Thyroid gland (tissue), 4 donors: Measurements from ENCODE around the gene SLCO2A1. TPM values are rescaled to one million over a fixed set of nuclear protein-coding genes. Genes with fewer than 3 reads are reported as not detected.

Experiments used
- DNase-seq, 2 donors: peaks; one replicate each; pipeline ENCODE4 v3.0.0-alpha.2; 2019
- H3K27ac ChIP-seq, 3 donors: fragments of 200-600 bp; sonication (generic); 1 replicate in 2 of 3; 2 replicates in 1 of 3; pipeline ENCODE4 v1.5.1; 2016 to 2019; ENCODE audit warnings: mild to moderate bottlenecking in 1 of 3, moderate library complexity in 1 of 3
- H3K27me3 ChIP-seq: fragments of 200-600 bp; sonication (generic); one replicate; pipeline ENCODE4 v1.5.1; 2019
- H3K36me3 ChIP-seq, 2 donors: fragments of 200-600 bp; sonication (generic); one replicate each; pipeline ENCODE4 v1.5.1; 2016 to 2019
- H3K4me1 ChIP-seq, 2 donors: fragments of 200-600 bp; sonication (generic); one replicate each; pipeline ENCODE4 v1.5.1; 2017 to 2019
- H3K4me3 ChIP-seq, 3 donors: fragments of 200-600 bp; sonication (generic); replicated peaks in 1 of 3; 1 replicate in 2 of 3; 2 replicates in 1 of 3; pipeline ENCODE4 v1.5.1; 2016; ENCODE audit warnings: mild to moderate bottlenecking in 1 of 3
- H3K9me3 ChIP-seq: fragments of 200-600 bp; sonication (generic); one replicate; pipeline ENCODE4 v1.5.1; 2017
- CTCF ChIP-seq, 6 experiments: fragments of 200-600 bp in 3 of 6; fragments of 450-650 bp in 3 of 6; sonication (generic) in 3 of 6; IDR thresholded peaks; one replicate each; pipeline ENCODE4 v1.5.1; 2016 to 2019; ENCODE audit warnings: antibody characterized with exemption in 6 of 6, mild to moderate bottlenecking in 2 of 6, inconsistent platforms in 1 of 6, moderate library complexity in 1 of 6
- POLR2A ChIP-seq, 2 donors: fragments of 450-650 bp; IDR thresholded peaks; one replicate each; pipeline ENCODE4 v1.6.1; 2017; ENCODE audit warnings: antibody characterized with exemption in 2 of 2, mild to moderate bottlenecking in 2 of 2, moderate library complexity in 1 of 2
- WGBS, 2 donors: methylation state at CpG; one replicate each; pipeline ENCODE4 v1.1.5; 2017; 5-methylcytosine and 5-hydroxymethylcytosine counted together
- intact Hi-C: fragments of 100-400 bp; cut with DNase I; formaldehyde crosslinking; loops from one replicate; pipeline ENCODE4 v1.15.1; 2023
- total RNA-seq, 4 donors: library from RNA; depleted of rRNA; stranded (reverse); fragments of >200 nt; gene quantifications; one replicate each; pipeline ENCODE4 v1.2.3, GENCODE V29; 2016

The SLCO2A1 gene
- total RNA-seq, 4 donors from 2014 or later: 26.0 to 76.6 (median 41.0) TPM

GRCh38 chr3:133932009-133932408 lies 97.7 kb downstream of the SLCO2A1 start:
- no peaks in the 10 kb centered on the region for H3K9me3 ChIP-seq
- H3K27ac ChIP-seq: no peak overlapping the region
- H3K27me3 ChIP-seq: no peaks in the 10 kb centered on the region
- TF ChIP-seq POLR2A (IDR thresholded peaks at IDR 0.05): no peak
- no peak for TF ChIP-seq CTCF (IDR thresholded peaks at IDR 0.05)
- H3K4me3 ChIP-seq: no peak overlapping the region
- peaks cover 0 to 7% of the 10 kb centered on the region in 2 donors for H3K36me3 ChIP-seq
- intact Hi-C loops: loop anchor here (10.0 kb wide), 1 partner anchor 283 kb away; no protein-coding TSS in a partner anchor
- H3K4me1 ChIP-seq: peaks cover 0 to 6% of the 10 kb centered on the region in 2 donors
- 95 to 98% methylated on average over 6 of the region's 6 CpGs for WGBS, 2 donors
- DNase-seq: no peak

- H3K4me1 ChIP-seq: peaks cover 0 to 6% of the 10 kb centered on the region in 2 donors
- H3K9me3 ChIP-seq: no peaks in the 10 kb centered on the region
- H3K4me3 ChIP-seq: no peak overlapping the region
- TF ChIP-seq CTCF (IDR thresholded peaks at IDR 0.05) (no peak), POLR2A (IDR thresholded peaks at IDR 0.05) (no peak)
- no peaks in the 10 kb centered on the region for H3K36me3 ChIP-seq
- WGBS, 2 donors: 93 to 94% methylated on average over 8 of the region's 8 CpGs
- no peaks in the 10 kb centered on the region for H3K27me3 ChIP-seq
- H3K27ac ChIP-seq: no peak overlapping the region
- intact Hi-C loops: loop anchor here (10.0 kb wide), 1 partner anchor 284 kb away; no protein-coding TSS in a partner anchor
- DNase-seq: no peak
These were observed 98.6 kb downstream of the SLCO2A1 start for GRCh38 chr3:133931084-133931483.

GRCh38 chr3:133930341-133930933 lies 99.3 kb downstream of the SLCO2A1 start:
- no peaks in the 10 kb centered on the region for H3K27me3 ChIP-seq
- no peak overlapping the region for H3K27ac ChIP-seq
- 78 to 96% methylated on average over 1 of the region's 1 CpG for WGBS, 2 donors
- H3K36me3 ChIP-seq: no peaks in the 10 kb centered on the region
- H3K4me1 ChIP-seq: peaks cover 0 to 6% of the 10 kb centered on the region in 2 donors
- intact Hi-C loops: loop anchor here (10.0 kb wide), 1 partner anchor 284 kb away; no protein-coding TSS in a partner anchor
- no peaks in the 10 kb centered on the region for H3K9me3 ChIP-seq
- TF ChIP-seq CTCF (IDR thresholded peaks at IDR 0.05): peak in 4 of 6 experiments; percentile 52 to 70 (median 62)
- no peak for TF ChIP-seq POLR2A (IDR thresholded peaks at IDR 0.05)
- peak; percentile 22 to 28 for DNase-seq
- no peak overlapping the region for H3K4me3 ChIP-seq

- no peaks in the 10 kb centered on the region for H3K27me3 ChIP-seq
- no peaks in the 10 kb centered on the region for H3K36me3 ChIP-seq
- peaks cover 0 to 6% of the 10 kb centered on the region in 2 donors for H3K4me1 ChIP-seq
- DNase-seq: no peak
- TF ChIP-seq POLR2A (IDR thresholded peaks at IDR 0.05) (no peak), CTCF (IDR thresholded peaks at IDR 0.05) (no peak)
- H3K4me3 ChIP-seq: no peak overlapping the region
- 82 to 86% methylated on average over 14 of the region's 14 CpGs for WGBS, 2 donors
- intact Hi-C loops: loop anchor here (5.0 kb wide), 1 partner anchor 107 kb away; no protein-coding TSS in a partner anchor
- H3K9me3 ChIP-seq: no peaks in the 10 kb centered on the region
- H3K27ac ChIP-seq: no peak overlapping the region
These were observed 100.7 kb downstream of the SLCO2A1 start for GRCh38 chr3:133928903-133929607.
